GM18502 (cell line): ENCODE results near the gene PRSS23.
"Not testable (repeated sequence)": the region's sequence is repeated elsewhere in the genome, so short reads cannot be mapped to it uniquely, and the experiment has no call there.

Experiments used
- ATAC-seq: cut with Tn5 transposase; IDR thresholded peaks from one replicate; pipeline ENCODE4 v1.9.1; 2021; ENCODE audit warnings: mild to moderate bottlenecking; ENCODE audit not compliant: unreplicated experiment, poor library complexity

The PRSS23 gene, protein sequence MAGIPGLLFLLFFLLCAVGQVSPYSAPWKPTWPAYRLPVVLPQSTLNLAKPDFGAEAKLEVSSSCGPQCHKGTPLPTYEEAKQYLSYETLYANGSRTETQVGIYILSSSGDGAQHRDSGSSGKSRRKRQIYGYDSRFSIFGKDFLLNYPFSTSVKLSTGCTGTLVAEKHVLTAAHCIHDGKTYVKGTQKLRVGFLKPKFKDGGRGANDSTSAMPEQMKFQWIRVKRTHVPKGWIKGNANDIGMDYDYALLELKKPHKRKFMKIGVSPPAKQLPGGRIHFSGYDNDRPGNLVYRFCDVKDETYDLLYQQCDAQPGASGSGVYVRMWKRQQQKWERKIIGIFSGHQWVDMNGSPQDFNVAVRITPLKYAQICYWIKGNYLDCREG

GRCh38 chr11:86800076-86800959 is at the start of gene PRSS23:
Gene PRSS23, plus strand, starts transcription at chr11:86800542. Its CDS starts 7,102 bp downstream, at chr11:86807644.
- peak; percentile 52 for ATAC-seq

- no peak for ATAC-seq
Measured at GRCh38 chr11:86753459-86753858, 46.9 kb upstream of the PRSS23 start.

DNA sequence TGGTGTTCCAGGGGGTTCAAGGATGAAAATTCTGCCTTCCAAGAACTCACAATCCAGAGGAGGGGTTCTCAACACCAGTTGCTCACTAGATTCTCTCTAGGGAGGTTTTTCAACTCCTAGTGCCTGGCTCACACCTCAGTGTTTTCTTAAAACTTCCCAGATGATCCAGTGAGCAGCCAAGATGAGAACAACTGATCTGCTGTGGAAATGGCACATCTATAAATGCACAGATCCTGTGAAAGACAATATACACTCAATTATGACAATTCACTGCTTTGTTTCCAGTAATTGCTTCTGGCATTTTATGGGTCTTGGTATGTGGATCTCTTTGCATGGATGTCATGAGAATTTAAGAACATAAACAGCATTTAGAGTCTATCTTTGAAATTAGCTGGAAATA is 45.2 kb upstream of the PRSS23 start:
- ATAC-seq: no peak

DNA sequence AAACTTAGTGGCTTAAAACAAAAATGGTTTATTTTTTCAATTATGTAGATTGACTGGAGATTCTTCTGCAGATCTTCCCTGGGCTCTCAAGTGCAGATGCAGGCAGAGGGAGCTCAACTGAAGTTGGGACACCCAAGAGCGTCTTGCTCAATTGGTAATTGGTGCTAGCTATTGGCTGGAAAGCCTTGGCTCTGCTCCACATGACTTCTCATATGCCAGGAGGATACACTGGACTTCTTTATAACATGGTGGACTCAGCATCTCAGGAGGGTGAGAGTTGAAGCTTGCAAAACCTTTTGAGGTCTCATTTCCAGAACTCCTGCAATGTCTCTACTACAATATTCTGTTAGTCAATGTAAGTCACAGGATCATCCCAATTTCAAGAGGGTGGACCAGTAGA is 42.2 kb upstream of the PRSS23 start:
- ATAC-seq: no peak

- no peak for ATAC-seq
Measured at GRCh38 chr11:86760577-86760976, 39.8 kb upstream of the PRSS23 start.

DNA sequence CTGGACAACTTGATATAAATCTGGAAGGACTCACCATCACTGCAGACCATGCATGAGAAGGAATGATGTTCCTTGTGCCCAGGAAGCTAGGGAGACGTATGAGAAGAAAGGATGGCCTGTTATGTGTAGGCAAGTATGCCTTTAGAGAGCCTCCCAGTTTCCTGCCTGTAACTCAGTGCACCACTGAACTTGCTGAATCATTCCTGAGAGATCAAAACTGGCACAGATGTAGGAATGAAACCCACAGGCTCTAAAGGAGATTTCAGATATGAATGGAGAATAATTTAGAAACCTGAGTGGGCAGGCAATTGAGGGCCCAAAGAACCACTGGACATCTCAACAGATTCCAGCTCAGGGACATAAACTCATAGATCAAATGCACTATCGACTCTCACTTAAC is 38.4 kb upstream of the PRSS23 start:
- no peak for ATAC-seq

GRCh38 chr11:86765203-86765602 is 35.1 kb upstream of the PRSS23 start:
- no peak for ATAC-seq

- no peak for ATAC-seq
Measured at GRCh38 chr11:86765878-86766277, 34.5 kb upstream of the PRSS23 start.

DNA sequence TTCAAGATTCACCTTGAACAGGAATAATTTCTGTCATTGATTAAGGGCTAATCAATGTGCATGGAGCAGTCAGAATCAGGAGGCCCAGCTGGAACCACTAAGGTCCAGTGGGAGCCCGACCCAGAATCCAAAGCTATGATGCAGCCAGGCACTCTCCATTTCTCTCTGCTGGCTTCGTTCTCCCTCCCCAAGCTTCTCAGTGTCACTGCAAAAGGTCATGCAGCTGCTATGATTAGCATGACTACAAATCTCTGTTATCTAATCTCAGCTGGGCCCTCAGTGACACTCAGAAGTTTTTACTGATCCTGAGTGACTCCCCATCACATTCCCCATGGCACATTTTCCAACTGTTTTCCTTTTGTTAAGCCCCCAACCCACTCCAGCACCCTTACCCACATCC is 31.1 kb upstream of the PRSS23 start:
- ATAC-seq: no peak

DNA sequence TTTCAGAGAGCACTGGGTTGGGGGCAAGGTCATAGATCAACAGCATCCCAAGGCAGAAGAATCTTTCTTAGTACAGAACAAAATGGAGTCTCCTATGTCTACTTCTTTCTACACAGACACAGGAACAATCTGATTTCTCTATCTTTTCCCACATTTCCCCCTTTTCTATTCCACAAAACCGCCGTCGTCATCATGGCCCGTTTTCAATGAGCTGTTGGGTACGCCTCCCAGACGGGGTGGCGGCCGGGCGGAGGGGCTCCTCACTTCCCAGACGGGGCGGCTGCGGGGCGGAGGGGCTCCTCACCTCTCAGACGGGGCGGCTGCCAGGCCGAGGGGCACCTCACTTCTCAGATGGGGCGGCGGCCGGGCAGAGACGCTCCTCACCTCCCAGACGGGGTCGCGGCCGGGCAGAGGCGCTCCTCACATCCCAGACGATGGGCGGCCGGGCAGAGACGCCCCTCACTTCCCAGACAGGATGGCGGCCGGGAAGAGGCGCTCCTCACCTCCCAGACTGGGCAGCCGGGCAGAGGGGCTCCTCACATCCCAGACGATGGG is 29.8 kb upstream of the PRSS23 start:
- not testable (repeated sequence) for ATAC-seq

DNA sequence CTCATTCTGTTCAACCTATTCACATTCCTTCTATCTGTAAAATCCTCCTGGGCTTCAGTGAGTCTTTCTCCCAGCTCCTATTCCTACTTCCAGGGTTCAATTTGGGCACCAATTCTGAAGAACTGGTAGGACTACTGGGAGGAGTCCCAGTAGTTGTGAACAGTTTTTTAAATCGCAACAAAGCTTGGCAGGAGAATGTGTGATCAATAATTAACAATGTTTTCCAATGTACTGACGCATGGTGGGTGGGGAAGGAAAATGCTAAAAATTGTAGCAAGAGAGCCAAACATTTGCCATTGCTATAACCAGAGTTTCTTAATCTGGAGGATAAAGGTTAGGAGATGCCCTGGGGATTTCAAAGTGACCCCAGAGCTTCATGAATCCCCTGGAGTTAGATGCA is 27.3 kb upstream of the PRSS23 start:
- no peak for ATAC-seq

GRCh38 chr11:86773513-86774252 is 26.7 kb upstream of the PRSS23 start:
- no peak for ATAC-seq

DNA sequence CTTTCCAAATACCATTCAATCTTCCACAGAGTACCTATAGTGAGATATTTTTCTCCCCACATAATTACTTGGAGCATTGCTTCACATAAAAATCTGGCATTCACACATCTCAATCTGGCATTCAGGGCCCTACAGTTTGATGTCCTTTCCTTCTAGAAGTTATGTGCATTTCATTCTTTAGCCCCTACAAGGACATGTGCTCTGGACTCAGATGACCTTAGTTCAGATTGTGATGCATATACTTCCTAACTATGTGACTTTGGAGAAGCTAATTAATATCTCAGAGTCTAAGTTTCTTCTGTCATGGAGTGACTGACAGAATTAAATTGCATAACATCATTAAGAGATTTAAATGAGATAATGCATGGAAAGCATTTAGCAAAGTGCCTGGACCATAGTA is 25.9 kb upstream of the PRSS23 start:
- no peak for ATAC-seq

DNA sequence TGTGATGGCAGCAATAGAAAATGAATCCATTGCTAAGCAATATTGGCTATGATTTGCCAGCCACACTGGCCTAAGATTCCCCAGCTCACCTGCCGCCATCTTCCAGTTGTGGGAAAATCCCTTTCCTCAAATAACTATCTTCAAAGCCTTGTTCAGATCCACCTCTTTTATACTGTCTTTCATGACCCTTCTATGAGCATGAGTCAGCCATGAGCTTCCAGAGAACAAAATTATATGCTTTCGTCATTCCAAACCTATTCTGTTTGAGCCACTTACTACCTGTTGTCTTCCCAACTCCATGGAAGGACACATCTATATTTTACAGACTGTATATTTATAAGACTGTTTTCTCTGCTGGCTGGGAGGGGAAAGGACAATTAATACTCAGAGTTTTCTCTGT is 25.0 kb upstream of the PRSS23 start:
- ATAC-seq: no peak

DNA sequence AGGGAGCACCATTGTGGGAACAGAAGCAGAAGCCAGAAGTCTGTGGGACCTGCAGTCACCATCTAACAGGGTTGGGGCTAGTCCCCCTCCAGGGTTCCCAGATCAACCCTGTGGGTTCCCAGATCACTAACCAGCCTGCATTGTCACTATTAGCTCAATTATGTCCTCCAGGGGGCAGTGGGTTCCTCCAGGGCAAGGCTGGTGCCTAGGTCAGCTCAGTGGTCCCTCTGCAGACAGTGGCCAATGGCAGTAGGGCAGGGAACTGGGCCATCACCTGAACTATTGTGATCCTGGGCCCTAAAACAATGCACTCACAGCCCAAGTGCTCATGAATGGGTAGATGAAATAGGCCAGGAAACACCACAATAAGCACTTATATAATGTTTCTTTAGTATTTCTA is 18.8 kb upstream of the PRSS23 start:
- no peak for ATAC-seq

- ATAC-seq: no peak
Measured at GRCh38 chr11:86782742-86783141, 17.6 kb upstream of the PRSS23 start.

GRCh38 chr11:86783661-86784060 is 16.7 kb upstream of the PRSS23 start:
- ATAC-seq: no peak

- no peak for ATAC-seq
Measured at GRCh38 chr11:86784241-86784681, 16.1 kb upstream of the PRSS23 start.

GRCh38 chr11:86785576-86785975 is 14.8 kb upstream of the PRSS23 start:
- ATAC-seq: no peak

DNA sequence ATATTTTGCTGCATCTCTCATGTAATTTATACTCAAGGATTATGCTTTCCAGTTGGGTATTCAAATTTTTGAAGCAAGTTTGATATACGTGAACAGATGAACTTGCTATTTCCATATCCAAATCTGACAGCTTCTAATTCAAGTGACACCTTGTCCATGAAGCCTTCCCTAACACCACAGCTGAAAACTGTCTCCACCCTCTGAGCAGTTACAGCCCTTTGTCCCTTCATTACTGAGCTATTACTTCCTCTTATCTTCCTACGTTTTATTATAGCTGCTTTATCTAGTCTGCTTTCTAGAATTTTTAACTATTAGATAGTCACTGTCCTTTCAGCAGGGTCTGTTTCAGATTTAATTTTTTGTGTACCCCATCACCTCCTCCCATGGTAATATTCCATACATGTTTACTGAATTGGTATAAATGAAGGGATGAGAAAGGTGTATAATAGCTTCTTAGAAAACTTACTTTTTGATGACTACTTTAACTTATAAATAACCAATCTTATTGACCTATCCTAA is 13.3 kb upstream of the PRSS23 start:
- ATAC-seq: no peak
